ENCODE results near the gene TM4SF1. TPM values are rescaled to one million over a fixed set of nuclear protein-coding genes. Genes with fewer than 3 reads are reported as not detected.

The TM4SF1 gene
- total RNA-seq, 1 experiment from 2014 or later = 1,063 TPM

DNA sequence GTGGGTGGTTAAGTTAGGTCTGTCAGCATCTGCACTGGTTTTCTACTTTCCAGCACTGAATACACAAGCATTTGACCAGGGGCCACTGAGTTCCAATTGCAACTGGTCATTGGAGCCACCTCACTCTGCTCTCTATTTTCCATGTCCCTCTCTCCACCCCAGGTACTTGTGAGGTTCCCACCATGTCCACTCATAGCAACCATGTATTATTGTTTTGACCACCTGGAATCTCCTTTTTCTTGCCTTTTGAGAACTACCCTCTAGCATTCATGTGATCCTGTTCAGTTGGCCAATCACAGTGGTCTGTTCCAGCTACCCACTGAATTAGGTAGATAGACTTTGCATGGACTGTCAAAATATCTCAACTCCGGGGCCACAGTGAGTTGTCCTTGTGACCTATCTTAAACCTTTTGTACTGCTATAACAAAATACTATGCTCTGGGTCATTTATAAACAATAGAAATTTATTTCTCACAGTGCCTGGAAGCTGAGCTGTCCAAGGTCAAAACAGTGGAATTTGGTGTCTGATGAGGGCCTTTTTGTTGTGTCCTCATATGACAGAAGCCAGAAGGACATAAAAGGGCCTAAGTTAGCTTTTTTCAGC lies 23.8 kb downstream of the TM4SF1 start:
- H3K9me3 ChIP-seq (ENCODE audit: control insufficient read depth, insufficient read depth, low read depth, low read length) = peaks cover 8% of the 10 kb centered on the region; the same call in 1 of the 2 replicates
- no TSS peak for BruUV-seq (replicated peaks)
- H3K4me3 ChIP-seq (ENCODE audit: low read depth in 2 of 2, low read length in 2 of 2) = no peak overlapping the region
- intact Hi-C loops (cut with micrococcal nuclease; ENCODE audit: unreplicated experiment) (no loop called here), in situ Hi-C loops (cut with HindIII; ENCODE audit: low pct_unique_long_range_greater_than_20kb, low sequenced_read_pairs) (loop anchor here (10.0 kb wide), 1 partner anchor 69 kb away; no protein-coding TSS in a partner anchor)
- ChIA-PET POLR2A (interaction anchor here (1.3 kb wide), 1 partner anchor 11 kb away, joined by 3 read pairs; no protein-coding TSS in a partner anchor), CTCF (no interaction called here)
- ATAC-seq (no peak), DNase-seq (ENCODE audit: low read depth, low spot score) (no peak)
- TF ChIP-seq POLR2AphosphoS5 (IDR thresholded peaks at IDR 0.05; ENCODE audit: low read depth, low read length) = no peak
- TF ChIP-seq CTCF (IDR thresholded peaks at IDR 0.05) = no peak
- TF ChIP-seq SIN3A (IDR thresholded peaks at IDR 0.05; ENCODE audit: borderline replicate concordance, insufficient read depth, low read depth, low read length) = no peak
- no peak for TF ChIP-seq TCF7L2 (IDR thresholded peaks at IDR 0.05; ENCODE audit: low read depth, low read length)
- TF ChIP-seq, protein P1, sequence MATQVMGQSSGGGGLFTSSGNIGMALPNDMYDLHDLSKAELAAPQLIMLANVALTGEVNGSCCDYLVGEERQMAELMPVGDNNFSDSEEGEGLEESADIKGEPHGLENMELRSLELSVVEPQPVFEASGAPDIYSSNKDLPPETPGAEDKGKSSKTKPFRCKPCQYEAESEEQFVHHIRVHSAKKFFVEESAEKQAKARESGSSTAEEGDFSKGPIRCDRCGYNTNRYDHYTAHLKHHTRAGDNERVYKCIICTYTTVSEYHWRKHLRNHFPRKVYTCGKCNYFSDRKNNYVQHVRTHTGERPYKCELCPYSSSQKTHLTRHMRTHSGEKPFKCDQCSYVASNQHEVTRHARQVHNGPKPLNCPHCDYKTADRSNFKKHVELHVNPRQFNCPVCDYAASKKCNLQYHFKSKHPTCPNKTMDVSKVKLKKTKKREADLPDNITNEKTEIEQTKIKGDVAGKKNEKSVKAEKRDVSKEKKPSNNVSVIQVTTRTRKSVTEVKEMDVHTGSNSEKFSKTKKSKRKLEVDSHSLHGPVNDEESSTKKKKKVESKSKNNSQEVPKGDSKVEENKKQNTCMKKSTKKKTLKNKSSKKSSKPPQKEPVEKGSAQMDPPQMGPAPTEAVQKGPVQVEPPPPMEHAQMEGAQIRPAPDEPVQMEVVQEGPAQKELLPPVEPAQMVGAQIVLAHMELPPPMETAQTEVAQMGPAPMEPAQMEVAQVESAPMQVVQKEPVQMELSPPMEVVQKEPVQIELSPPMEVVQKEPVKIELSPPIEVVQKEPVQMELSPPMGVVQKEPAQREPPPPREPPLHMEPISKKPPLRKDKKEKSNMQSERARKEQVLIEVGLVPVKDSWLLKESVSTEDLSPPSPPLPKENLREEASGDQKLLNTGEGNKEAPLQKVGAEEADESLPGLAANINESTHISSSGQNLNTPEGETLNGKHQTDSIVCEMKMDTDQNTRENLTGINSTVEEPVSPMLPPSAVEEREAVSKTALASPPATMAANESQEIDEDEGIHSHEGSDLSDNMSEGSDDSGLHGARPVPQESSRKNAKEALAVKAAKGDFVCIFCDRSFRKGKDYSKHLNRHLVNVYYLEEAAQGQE (IDR thresholded peaks at IDR 0.05; ENCODE audit: insufficient read depth in 1 of 2, low read depth in 2 of 2, low read length in 1 of 2) = 0 out of 4 replicates have a peak, but pooled peaks of 1 of the 2 experiments have one; percentile 37
- peak overlapping the region; percentile 82 for H3K27ac ChIP-seq (ENCODE audit: low read length)
- peaks cover 6% of the 10 kb centered on the region; the same call in 1 of the 2 replicates for H3K4me1 ChIP-seq (ENCODE audit: control insufficient read depth, insufficient read depth, low read length)
- H3K36me3 ChIP-seq (ENCODE audit: control insufficient read depth, insufficient read depth, low read length) = no peaks in the 10 kb centered on the region
- H3K27me3 ChIP-seq (ENCODE audit: control insufficient read depth, insufficient read depth, low read length) = no peaks in the 10 kb centered on the region

DNA sequence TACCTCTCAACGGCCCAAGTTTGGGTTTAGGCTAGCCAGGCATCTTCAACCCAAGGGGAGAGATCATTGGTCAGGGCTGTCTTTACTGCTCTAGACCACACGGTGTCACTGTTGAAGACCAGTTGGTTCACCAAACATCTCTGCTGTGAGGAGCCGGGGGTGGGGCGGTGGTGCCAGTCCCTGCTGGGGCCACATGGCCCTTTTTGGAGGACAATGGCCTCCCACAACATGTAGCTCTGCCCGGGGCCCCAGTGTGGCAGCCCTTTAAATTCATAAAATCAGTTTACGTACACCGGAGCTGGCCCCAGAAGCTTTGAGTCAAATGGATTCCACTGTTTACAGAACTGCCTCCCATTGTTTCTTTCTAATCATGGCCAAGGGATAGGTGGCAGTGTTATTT lies 24.9 kb downstream of the TM4SF1 start:
- CTCF ChIA-PET = no interaction called here
- H3K4me3 ChIP-seq (ENCODE audit: low read depth in 2 of 2, low read length in 2 of 2) = no peak overlapping the region
- ATAC-seq (peak; percentile 75), DNase-seq (ENCODE audit: low read depth, low spot score) (no peak)
- intact Hi-C loops (cut with micrococcal nuclease; ENCODE audit: unreplicated experiment) = no loop called here
- no peaks in the 10 kb centered on the region for H3K27me3 ChIP-seq (ENCODE audit: control insufficient read depth, insufficient read depth, low read length)
- peaks cover 6% of the 10 kb centered on the region; the same call in 1 of the 2 replicates for H3K4me1 ChIP-seq (ENCODE audit: control insufficient read depth, insufficient read depth, low read length)
- H3K27ac ChIP-seq (ENCODE audit: low read length) = peak overlapping the region; percentile 82
- POLR2A ChIA-PET = no interaction called here
- TF ChIP-seq POLR2AphosphoS5 (IDR thresholded peaks at IDR 0.05; ENCODE audit: low read depth, low read length) = no peak
- TF ChIP-seq, protein P1 (IDR thresholded peaks at IDR 0.05; ENCODE audit: insufficient read depth in 1 of 2, low read depth in 2 of 2, low read length in 1 of 2) = no peak
- TF ChIP-seq CTCF (IDR thresholded peaks at IDR 0.05) = peak; percentile 74
- no peak for TF ChIP-seq SIN3A (IDR thresholded peaks at IDR 0.05; ENCODE audit: borderline replicate concordance, insufficient read depth, low read depth, low read length)
- H3K9me3 ChIP-seq (ENCODE audit: control insufficient read depth, insufficient read depth, low read depth, low read length) = peaks cover 8% of the 10 kb centered on the region; the same call in 1 of the 2 replicates
- H3K36me3 ChIP-seq (ENCODE audit: control insufficient read depth, insufficient read depth, low read length) = no peaks in the 10 kb centered on the region
- no TSS peak for BruUV-seq (replicated peaks)
- in situ Hi-C loops (cut with HindIII; ENCODE audit: low pct_unique_long_range_greater_than_20kb, low sequenced_read_pairs) = loop anchor here (10.0 kb wide), 1 partner anchor 68 kb away; no protein-coding TSS in a partner anchor

All from Panc1 (cell line).